Tibial nerve (tissue), 4 donors: Measurements from ENCODE around the gene DPH2. TPM values are rescaled to one million over a fixed set of nuclear protein-coding genes. Genes with fewer than 3 reads are reported as not detected.

Experiments used
- DNase-seq, 2 donors: peaks; one replicate each; pipeline ENCODE4 v3.0.0-alpha.2; 2019; ENCODE audit warnings: low spot score in 2 of 2
- H3K27ac ChIP-seq, 4 donors: fragments of 200-600 bp; sonication (generic) in 3 of 4; one replicate each; pipeline ENCODE4 v1.5.1; 2017 to 2019; ENCODE audit warnings: mild to moderate bottlenecking in 1 of 4
- H3K27me3 ChIP-seq, 2 donors: fragments of 200-600 bp; sonication (generic) in 1 of 2; one replicate each; pipeline versions ENCODE4 v1.5.1 to v1.6.0; 2017 to 2019
- H3K36me3 ChIP-seq, 3 donors: fragments of 200-600 bp; sonication (generic); one replicate each; pipeline ENCODE4 v1.5.1; 2018 to 2019
- H3K4me1 ChIP-seq, 4 donors: fragments of 200-600 bp; sonication (generic) in 3 of 4; one replicate each; pipeline ENCODE4 v1.5.1; 2017 to 2019
- H3K4me3 ChIP-seq, 4 donors: fragments of 200-600 bp; sonication (generic) in 3 of 4; one replicate each; pipeline ENCODE4 v1.5.1; 2017 to 2019; ENCODE audit warnings: mild to moderate bottlenecking in 1 of 4, moderate library complexity in 1 of 4
- H3K9me3 ChIP-seq, 4 donors: fragments of 200-600 bp; sonication (generic) in 3 of 4; one replicate each; pipeline ENCODE4 v1.5.1; 2017 to 2019
- EP300 ChIP-seq, 2 donors: sonication (generic); formaldehyde crosslinking; IDR thresholded peaks; one replicate each; pipeline ENCODE4 v1.6.1; 2017; ENCODE audit warnings: antibody characterized with exemption in 2 of 2, mild to moderate bottlenecking in 1 of 2
- POLR2A ChIP-seq, 2 donors: fragments of 450-650 bp; IDR thresholded peaks; one replicate each; pipeline ENCODE4 v1.6.1; 2017; ENCODE audit warnings: antibody characterized with exemption in 2 of 2, mild to moderate bottlenecking in 2 of 2, moderate library complexity in 2 of 2
- WGBS, 2 donors: methylation state at CpG; one replicate each; pipeline ENCODE4 v1.1.5; 2018; 5-methylcytosine and 5-hydroxymethylcytosine counted together
- total RNA-seq, 4 donors: library from RNA; depleted of rRNA; stranded (reverse); fragments of >200 nt; gene quantifications; one replicate each; pipeline ENCODE4 v1.1.0, GENCODE V29; 2016
- TF ChIP-seq, protein P1 (sequence below), 5 experiments: fragments of 200-600 bp in 3 of 5; fragments of 450-650 bp in 2 of 5; sonication (generic) in 3 of 5; IDR thresholded peaks; one replicate each; pipeline ENCODE4 v1.5.1; 2016 to 2019; ENCODE audit warnings: antibody characterized with exemption in 5 of 5, mild to moderate bottlenecking in 3 of 5, moderate library complexity in 2 of 5

DPH2 gene
- total RNA-seq, 4 donors from 2014 or later: 25.7 to 41.7 (median 31.9) TPM

DNA sequence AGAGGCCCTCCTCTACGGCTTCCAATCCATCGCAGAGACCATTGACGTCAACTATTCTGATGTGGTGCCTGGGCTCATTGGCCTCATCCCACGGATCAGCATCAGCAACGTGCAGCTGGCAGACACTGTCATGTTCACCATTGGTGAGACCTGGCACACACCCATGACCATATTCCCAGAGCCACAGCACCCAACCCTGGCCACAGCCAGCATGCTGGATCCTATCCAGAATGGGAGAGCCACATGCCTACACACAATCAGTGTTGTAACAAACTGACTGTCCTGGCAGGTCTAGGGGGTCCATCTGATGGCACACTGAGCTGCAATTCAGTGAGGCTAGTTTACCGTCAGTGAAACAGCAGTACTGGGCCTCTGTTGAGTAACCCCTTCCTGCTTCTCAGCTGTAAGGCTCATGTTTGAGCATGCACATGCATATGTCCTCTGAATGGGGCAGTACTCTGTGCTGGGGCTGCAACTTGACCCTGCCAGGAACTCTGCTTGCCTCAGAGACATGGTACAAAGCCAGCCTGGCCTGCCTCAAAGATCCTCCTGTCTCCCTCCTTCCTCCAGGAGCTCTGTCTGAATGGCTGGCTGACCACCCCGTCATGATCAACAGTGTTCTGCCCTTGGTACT lies 12.3 kb upstream of the DPH2 start:
- no peak for DNase-seq
- Histone ChIP-seq H3K27me3 (no peaks in the 10 kb centered on the region), H3K4me1 (peaks cover 0 to 19% (median 0%) of the 10 kb centered on the region in 4 donors), H3K4me3 (no peak overlapping the region), H3K36me3 (peaks cover 0 to 67% (median 9%) of the 10 kb centered on the region in 3 donors), H3K9me3 (no peaks in the 10 kb centered on the region), H3K27ac (no peak overlapping the region)
- WGBS, 2 donors: 87 to 89% methylated on average over 6 to 7 of the region's 7 CpGs
- TF ChIP-seq, protein P1, sequence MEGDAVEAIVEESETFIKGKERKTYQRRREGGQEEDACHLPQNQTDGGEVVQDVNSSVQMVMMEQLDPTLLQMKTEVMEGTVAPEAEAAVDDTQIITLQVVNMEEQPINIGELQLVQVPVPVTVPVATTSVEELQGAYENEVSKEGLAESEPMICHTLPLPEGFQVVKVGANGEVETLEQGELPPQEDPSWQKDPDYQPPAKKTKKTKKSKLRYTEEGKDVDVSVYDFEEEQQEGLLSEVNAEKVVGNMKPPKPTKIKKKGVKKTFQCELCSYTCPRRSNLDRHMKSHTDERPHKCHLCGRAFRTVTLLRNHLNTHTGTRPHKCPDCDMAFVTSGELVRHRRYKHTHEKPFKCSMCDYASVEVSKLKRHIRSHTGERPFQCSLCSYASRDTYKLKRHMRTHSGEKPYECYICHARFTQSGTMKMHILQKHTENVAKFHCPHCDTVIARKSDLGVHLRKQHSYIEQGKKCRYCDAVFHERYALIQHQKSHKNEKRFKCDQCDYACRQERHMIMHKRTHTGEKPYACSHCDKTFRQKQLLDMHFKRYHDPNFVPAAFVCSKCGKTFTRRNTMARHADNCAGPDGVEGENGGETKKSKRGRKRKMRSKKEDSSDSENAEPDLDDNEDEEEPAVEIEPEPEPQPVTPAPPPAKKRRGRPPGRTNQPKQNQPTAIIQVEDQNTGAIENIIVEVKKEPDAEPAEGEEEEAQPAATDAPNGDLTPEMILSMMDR (IDR thresholded peaks at IDR 0.05): no peak
- no peak for TF ChIP-seq POLR2A (IDR thresholded peaks at IDR 0.05)
- no peak for TF ChIP-seq EP300 (IDR thresholded peaks at IDR 0.05)

DNA sequence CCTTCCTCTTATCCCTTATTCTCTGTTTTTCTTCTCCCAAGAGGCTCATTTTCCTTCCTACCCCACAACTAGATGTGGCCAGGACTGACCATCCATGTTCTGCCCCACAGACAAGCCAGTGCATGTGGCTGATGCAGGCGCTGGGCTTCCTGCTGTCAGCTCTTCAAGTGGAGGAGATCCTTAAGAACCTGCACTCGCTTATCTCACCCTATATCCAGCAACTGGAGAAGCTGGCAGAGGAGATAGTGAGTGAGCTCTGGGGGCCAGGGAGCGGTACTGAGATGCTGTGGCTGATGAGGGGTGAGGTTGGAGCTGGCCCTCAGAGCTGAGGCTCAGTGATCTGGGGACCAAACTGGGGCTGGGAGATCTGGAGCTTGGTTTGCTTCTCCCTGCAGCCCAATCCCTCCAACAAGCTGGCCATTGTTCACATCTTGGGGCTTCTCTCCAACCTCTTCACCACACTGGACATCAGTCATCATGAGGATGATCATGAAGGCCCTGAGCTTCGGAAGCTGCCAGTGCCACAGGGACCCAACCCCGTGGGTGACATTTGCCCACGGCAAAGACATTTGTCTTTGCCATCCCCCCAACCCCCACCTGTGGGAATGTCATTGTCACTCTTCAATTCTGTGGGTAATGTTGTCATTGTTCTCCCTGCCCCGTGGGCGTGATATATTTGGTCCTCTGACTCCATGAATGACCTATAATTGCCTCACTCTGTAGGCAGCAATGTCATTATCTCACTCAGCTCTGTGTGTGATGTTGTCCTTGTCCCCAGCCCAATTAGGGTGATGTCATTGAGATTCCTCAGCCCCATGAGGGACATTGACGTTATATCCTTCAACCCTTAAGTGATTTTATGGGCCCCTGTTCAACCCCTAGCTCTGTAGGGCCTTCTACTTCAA lies 11.2 kb upstream of the DPH2 start:
- TF ChIP-seq EP300 (IDR thresholded peaks at IDR 0.05) (no peak), POLR2A (IDR thresholded peaks at IDR 0.05) (no peak)
- TF ChIP-seq, protein P1 (IDR thresholded peaks at IDR 0.05): no peak
- Histone ChIP-seq H3K4me3 (no peak overlapping the region), H3K4me1 (peaks cover 0 to 13% (median 0%) of the 10 kb centered on the region in 4 donors), H3K36me3 (peaks cover 0 to 78% (median 9%) of the 10 kb centered on the region in 3 donors), H3K9me3 (no peaks in the 10 kb centered on the region), H3K27me3 (no peaks in the 10 kb centered on the region), H3K27ac (no peak overlapping the region)
- 64 to 69% methylated on average over 9 of the region's 9 CpGs for WGBS, 2 donors
- DNase-seq: no peak

DNA sequence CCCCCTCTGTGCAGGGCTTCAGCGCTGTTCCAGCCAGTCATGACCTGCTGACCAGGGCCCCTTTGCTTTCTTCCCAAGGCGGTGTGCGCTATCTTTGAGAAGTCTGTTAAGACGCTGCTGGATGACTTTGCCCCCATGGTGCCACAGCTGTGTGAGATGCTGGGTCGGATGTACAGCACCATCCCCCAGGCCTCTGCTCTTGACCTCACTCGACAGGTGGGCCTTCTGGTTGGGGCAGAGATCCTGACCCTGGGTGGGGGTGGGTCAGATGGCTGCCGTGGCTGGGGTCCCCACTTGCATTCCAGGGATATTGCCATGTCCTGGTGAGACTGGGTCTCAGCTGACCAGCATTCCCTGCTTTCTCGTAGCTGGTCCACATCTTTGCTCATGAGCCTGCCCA lies 9.0 kb upstream of the DPH2 start:
- peaks cover 0 to 7% (median 0%) of the 10 kb centered on the region in 4 donors for H3K4me1 ChIP-seq
- H3K4me3 ChIP-seq: no peak overlapping the region
- no peak for DNase-seq
- TF ChIP-seq, protein P1 (IDR thresholded peaks at IDR 0.05): no peak
- TF ChIP-seq POLR2A (IDR thresholded peaks at IDR 0.05) (no peak), EP300 (IDR thresholded peaks at IDR 0.05) (no peak)
- peaks cover 0 to 93% (median 9%) of the 10 kb centered on the region in 3 donors for H3K36me3 ChIP-seq
- WGBS, 2 donors: 89 to 90% methylated on average over 7 to 8 of the region's 8 CpGs
- H3K27me3 ChIP-seq: no peaks in the 10 kb centered on the region
- no peaks in the 10 kb centered on the region for H3K9me3 ChIP-seq
- no peak overlapping the region for H3K27ac ChIP-seq

DNA sequence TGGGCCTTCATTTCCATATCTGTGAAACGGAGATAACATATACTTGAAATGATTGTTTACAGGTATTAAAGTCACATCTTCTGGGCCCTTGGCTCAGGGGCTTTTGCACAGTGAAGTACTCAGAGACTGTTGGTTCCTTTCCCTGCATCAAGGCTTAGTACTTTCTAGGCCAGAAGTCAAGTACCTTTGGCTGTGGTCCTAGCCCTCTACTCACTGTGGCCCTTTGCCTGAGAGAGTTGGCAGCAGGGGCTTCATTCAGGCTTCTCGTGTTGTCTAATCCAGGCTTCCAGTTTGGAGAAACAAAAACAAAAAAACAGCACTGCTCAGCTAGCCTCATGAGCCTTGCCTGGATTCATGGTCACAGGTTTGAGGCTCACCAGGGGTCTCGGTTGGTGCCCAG lies 8.1 kb upstream of the DPH2 start:
- peaks cover 0 to 7% (median 0%) of the 10 kb centered on the region in 4 donors for H3K4me1 ChIP-seq
- peaks cover 0 to 94% (median 9%) of the 10 kb centered on the region in 3 donors for H3K36me3 ChIP-seq
- TF ChIP-seq POLR2A (IDR thresholded peaks at IDR 0.05) (no peak), EP300 (IDR thresholded peaks at IDR 0.05) (no peak)
- TF ChIP-seq, protein P1 (IDR thresholded peaks at IDR 0.05): no peak
- DNase-seq: no peak
- H3K9me3 ChIP-seq: no peaks in the 10 kb centered on the region
- H3K27ac ChIP-seq: peak overlapping the region in 1 of 4 donors; percentile 12
- no peaks in the 10 kb centered on the region for H3K27me3 ChIP-seq
- 70 to 82% methylated on average over 3 of the region's 3 CpGs for WGBS, 2 donors
- H3K4me3 ChIP-seq: no peak overlapping the region

DNA sequence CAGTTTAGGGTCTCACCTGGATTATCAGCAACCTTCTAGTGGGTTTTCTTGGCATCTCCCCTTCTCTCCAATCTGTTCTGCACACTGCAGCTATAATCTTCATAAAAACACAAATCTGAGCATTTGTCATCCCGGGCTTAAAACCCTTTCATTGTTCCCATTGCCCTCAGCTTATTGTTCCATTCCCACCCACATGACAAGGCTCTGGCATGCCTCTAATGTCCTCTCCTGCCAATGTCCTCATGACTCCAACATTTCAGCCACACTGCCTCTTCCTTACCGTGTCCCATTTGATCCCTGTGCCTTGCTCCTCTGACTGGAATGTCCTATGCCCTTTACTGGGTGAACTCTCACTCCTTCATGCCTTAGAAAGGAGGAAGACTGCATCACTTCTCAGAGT lies 7.5 kb upstream of the DPH2 start:
- H3K4me3 ChIP-seq: no peak overlapping the region
- H3K9me3 ChIP-seq: no peaks in the 10 kb centered on the region
- 46 to 52% methylated on average over 2 of the region's 2 CpGs for WGBS, 2 donors
- H3K4me1 ChIP-seq: peaks cover 0 to 7% (median 0%) of the 10 kb centered on the region in 4 donors
- H3K27ac ChIP-seq: peak overlapping the region in 1 of 4 donors; percentile 12
- peaks cover 0 to 94% (median 8%) of the 10 kb centered on the region in 3 donors for H3K36me3 ChIP-seq
- no peak for DNase-seq
- no peaks in the 10 kb centered on the region for H3K27me3 ChIP-seq
- no peak for TF ChIP-seq POLR2A (IDR thresholded peaks at IDR 0.05)
- TF ChIP-seq, protein P1 (IDR thresholded peaks at IDR 0.05): no peak
- TF ChIP-seq EP300 (IDR thresholded peaks at IDR 0.05): no peak
